Stimulated activated CD8-positive, alpha-beta memory T cell treated with anti-CD3 and anti-CD28 coated beads, Interleukin-7, amount 100 ng/mL, for 4 hours (primary cell): Measurements from ENCODE around the gene YWHAH.
"Not testable (repeated sequence)": the region's sequence is repeated elsewhere in the genome, so short reads cannot be mapped to it uniquely, and the experiment has no call there.

ENCODE experiments used
- DNase-seq, 2 donors: peaks; one replicate each; pipeline ENCODE4 v3.0.0-alpha.2; 2020; ENCODE audit warnings: low read depth in 2 of 2

Gene YWHAH

GRCh38 chr22:31981976-31982375, 37.6 kb downstream of the YWHAH start:
- not testable (repeated sequence) for DNase-seq

- DNase-seq, result no peak
Measured at GRCh38 chr22:31983911-31984656, 39.7 kb downstream of the YWHAH start.

- DNase-seq, result no peak
Measured at GRCh38 chr22:31987218-31987617, 42.9 kb downstream of the YWHAH start.

- DNase-seq, result no peak
Measured at GRCh38 chr22:31991102-31991839, 46.9 kb downstream of the YWHAH start.

- no peak for DNase-seq
Measured at GRCh38 chr22:31995046-31995445, 50.7 kb downstream of the YWHAH start.

GRCh38 chr22:31995807-31996206, 51.5 kb downstream of the YWHAH start:
- DNase-seq, result no peak

GRCh38 chr22:31998784-31999385, 54.5 kb downstream of the YWHAH start:
- DNase-seq, result no peak

GRCh38 chr22:32000181-32000580, 55.8 kb downstream of the YWHAH start:
- DNase-seq, result no peak

GRCh38 chr22:32005453-32005852, 61.1 kb downstream of the YWHAH start:
- no peak for DNase-seq
